Tibial nerve (tissue), 4 donors: ENCODE data around the gene DCAF4. TPM values are rescaled to one million over a fixed set of nuclear protein-coding genes. Genes with fewer than 3 reads are reported as not detected.

ENCODE experiments used
- DNase-seq, 2 donors: peaks; one replicate each; pipeline ENCODE4 v3.0.0-alpha.2; 2019; ENCODE audit warnings: low spot score in 2 of 2
- H3K27ac ChIP-seq, 4 donors: fragments of 200-600 bp; sonication (generic) in 3 of 4; one replicate each; pipeline ENCODE4 v1.5.1; 2017 to 2019; ENCODE audit warnings: mild to moderate bottlenecking in 1 of 4
- H3K27me3 ChIP-seq, 2 donors: fragments of 200-600 bp; sonication (generic) in 1 of 2; one replicate each; pipeline versions ENCODE4 v1.5.1 to v1.6.0; 2017 to 2019
- H3K36me3 ChIP-seq, 3 donors: fragments of 200-600 bp; sonication (generic); one replicate each; pipeline ENCODE4 v1.5.1; 2018 to 2019
- H3K4me1 ChIP-seq, 4 donors: fragments of 200-600 bp; sonication (generic) in 3 of 4; one replicate each; pipeline ENCODE4 v1.5.1; 2017 to 2019
- H3K4me3 ChIP-seq, 4 donors: fragments of 200-600 bp; sonication (generic) in 3 of 4; one replicate each; pipeline ENCODE4 v1.5.1; 2017 to 2019; ENCODE audit warnings: mild to moderate bottlenecking in 1 of 4, moderate library complexity in 1 of 4
- H3K9me3 ChIP-seq, 4 donors: fragments of 200-600 bp; sonication (generic) in 3 of 4; one replicate each; pipeline ENCODE4 v1.5.1; 2017 to 2019
- EP300 ChIP-seq, 2 donors: sonication (generic); formaldehyde crosslinking; IDR thresholded peaks; one replicate each; pipeline ENCODE4 v1.6.1; 2017; ENCODE audit warnings: antibody characterized with exemption in 2 of 2, mild to moderate bottlenecking in 1 of 2
- POLR2A ChIP-seq, 2 donors: fragments of 450-650 bp; IDR thresholded peaks; one replicate each; pipeline ENCODE4 v1.6.1; 2017; ENCODE audit warnings: antibody characterized with exemption in 2 of 2, mild to moderate bottlenecking in 2 of 2, moderate library complexity in 2 of 2
- WGBS, 2 donors: methylation state at CpG; one replicate each; pipeline ENCODE4 v1.1.5; 2018; 5-methylcytosine and 5-hydroxymethylcytosine counted together
- total RNA-seq, 4 donors: library from RNA; depleted of rRNA; stranded (reverse); fragments of >200 nt; gene quantifications; one replicate each; pipeline ENCODE4 v1.1.0, GENCODE V29; 2016
- TF ChIP-seq, protein P1 (sequence below), 5 experiments: fragments of 200-600 bp in 3 of 5; fragments of 450-650 bp in 2 of 5; sonication (generic) in 3 of 5; IDR thresholded peaks; one replicate each; pipeline ENCODE4 v1.5.1; 2016 to 2019; ENCODE audit warnings: antibody characterized with exemption in 5 of 5, mild to moderate bottlenecking in 3 of 5, moderate library complexity in 2 of 5

Gene DCAF4
- total RNA-seq, 4 donors from 2014 or later: 6.6 to 84.1 (median 20.2) TPM

DNA sequence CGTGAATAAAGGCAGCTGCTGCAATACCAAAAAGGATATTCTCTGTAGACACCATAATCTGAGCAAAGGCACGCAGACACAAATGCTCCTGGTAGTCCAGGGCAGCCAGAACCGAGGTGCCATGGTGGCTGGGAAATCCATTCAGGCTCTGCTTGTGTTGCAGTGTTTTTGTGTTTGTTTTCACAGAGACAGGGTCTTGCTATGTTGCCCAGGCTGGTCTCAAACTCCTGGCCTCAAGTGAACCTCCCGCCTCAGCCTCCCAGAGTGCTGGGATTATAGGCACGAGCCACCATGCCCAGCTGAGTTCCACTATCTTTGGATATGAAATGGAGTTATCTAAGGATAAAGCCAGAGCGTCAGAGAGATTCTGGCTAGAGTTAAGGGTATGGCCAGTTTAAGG lies 39.8 kb downstream of the DCAF4 start:
- no peak for DNase-seq
- Histone ChIP-seq H3K4me1 (no peaks in the 10 kb centered on the region), H3K27me3 (no peaks in the 10 kb centered on the region), H3K27ac (no peak overlapping the region), H3K36me3 (peaks cover 0 to 63% (median 0%) of the 10 kb centered on the region in 3 donors), H3K4me3 (no peak overlapping the region), H3K9me3 (no peaks in the 10 kb centered on the region)
- TF ChIP-seq, protein P1, sequence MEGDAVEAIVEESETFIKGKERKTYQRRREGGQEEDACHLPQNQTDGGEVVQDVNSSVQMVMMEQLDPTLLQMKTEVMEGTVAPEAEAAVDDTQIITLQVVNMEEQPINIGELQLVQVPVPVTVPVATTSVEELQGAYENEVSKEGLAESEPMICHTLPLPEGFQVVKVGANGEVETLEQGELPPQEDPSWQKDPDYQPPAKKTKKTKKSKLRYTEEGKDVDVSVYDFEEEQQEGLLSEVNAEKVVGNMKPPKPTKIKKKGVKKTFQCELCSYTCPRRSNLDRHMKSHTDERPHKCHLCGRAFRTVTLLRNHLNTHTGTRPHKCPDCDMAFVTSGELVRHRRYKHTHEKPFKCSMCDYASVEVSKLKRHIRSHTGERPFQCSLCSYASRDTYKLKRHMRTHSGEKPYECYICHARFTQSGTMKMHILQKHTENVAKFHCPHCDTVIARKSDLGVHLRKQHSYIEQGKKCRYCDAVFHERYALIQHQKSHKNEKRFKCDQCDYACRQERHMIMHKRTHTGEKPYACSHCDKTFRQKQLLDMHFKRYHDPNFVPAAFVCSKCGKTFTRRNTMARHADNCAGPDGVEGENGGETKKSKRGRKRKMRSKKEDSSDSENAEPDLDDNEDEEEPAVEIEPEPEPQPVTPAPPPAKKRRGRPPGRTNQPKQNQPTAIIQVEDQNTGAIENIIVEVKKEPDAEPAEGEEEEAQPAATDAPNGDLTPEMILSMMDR (IDR thresholded peaks at IDR 0.05): no peak
- TF ChIP-seq POLR2A (IDR thresholded peaks at IDR 0.05) (no peak), EP300 (IDR thresholded peaks at IDR 0.05) (no peak)
- WGBS, 2 donors: 94 to 96% methylated on average over 6 of the region's 6 CpGs

DNA sequence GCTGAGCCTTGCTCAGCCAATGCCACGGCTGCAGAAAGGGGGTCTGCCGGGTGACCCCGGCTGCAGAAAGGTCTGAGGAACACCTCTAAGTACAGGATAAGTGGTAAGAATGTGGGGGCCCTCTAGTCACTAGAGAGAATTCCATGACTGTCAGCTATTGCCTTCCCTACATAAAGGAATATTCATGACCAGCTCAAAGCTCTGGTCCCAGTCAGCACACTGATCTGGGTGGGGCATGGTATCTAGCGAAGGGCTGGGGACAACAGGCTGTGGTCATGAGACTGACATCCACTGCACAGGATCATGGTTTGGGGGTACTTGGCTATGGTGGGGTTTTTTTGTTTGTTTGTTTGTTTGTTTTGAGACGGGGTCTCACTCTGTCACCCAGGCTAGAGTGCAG lies 42.1 kb downstream of the DCAF4 start:
- H3K27ac ChIP-seq: no peak overlapping the region
- 73 to 94% methylated on average over 5 of the region's 5 CpGs for WGBS, 2 donors
- H3K4me3 ChIP-seq: no peak overlapping the region
- H3K4me1 ChIP-seq: no peaks in the 10 kb centered on the region
- no peaks in the 10 kb centered on the region for H3K27me3 ChIP-seq
- no peak for DNase-seq
- peaks cover 0 to 71% (median 0%) of the 10 kb centered on the region in 3 donors for H3K36me3 ChIP-seq
- no peaks in the 10 kb centered on the region for H3K9me3 ChIP-seq
- no peak for TF ChIP-seq POLR2A (IDR thresholded peaks at IDR 0.05)
- TF ChIP-seq, protein P1 (IDR thresholded peaks at IDR 0.05): no peak
- no peak for TF ChIP-seq EP300 (IDR thresholded peaks at IDR 0.05)

DNA sequence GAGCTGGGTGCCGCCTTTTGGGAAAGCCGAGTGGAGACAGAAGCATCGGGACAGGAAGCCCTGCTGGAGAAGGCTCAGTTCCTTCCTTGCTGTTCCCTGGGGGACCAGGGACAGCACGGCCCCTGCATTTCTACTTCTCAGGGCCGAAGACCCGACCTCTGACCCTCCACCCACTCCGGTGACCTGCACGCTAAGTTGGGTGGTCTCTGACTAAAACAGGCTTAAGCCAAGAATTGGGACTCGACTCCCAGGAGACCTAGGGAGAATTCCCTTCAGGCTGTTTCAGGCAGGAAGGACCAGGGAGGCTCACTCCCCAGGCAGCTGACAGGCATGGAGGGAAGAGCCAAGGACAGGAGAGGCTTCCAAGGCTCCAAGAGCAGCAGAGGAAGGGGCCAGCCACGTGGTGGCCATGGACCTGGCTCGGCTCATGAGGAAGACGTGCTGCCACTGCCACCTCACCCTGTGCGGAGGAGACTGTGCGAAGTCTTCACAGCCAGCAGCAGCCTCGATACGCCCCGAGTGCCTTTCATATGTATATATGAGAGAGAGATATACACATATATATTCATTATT lies 43.9 kb downstream of the DCAF4 start:
- no peak for DNase-seq
- Histone ChIP-seq H3K27me3 (no peaks in the 10 kb centered on the region), H3K9me3 (no peaks in the 10 kb centered on the region), H3K4me1 (no peaks in the 10 kb centered on the region), H3K4me3 (no peak overlapping the region), H3K36me3 (peaks cover 3 to 89% (median 12%) of the 10 kb centered on the region in 3 donors), H3K27ac (no peak overlapping the region)
- TF ChIP-seq, protein P1 (IDR thresholded peaks at IDR 0.05): no peak
- no peak for TF ChIP-seq EP300 (IDR thresholded peaks at IDR 0.05)
- TF ChIP-seq POLR2A (IDR thresholded peaks at IDR 0.05): no peak
- WGBS, 2 donors: 70 to 73% methylated on average over 17 of the region's 17 CpGs

DNA sequence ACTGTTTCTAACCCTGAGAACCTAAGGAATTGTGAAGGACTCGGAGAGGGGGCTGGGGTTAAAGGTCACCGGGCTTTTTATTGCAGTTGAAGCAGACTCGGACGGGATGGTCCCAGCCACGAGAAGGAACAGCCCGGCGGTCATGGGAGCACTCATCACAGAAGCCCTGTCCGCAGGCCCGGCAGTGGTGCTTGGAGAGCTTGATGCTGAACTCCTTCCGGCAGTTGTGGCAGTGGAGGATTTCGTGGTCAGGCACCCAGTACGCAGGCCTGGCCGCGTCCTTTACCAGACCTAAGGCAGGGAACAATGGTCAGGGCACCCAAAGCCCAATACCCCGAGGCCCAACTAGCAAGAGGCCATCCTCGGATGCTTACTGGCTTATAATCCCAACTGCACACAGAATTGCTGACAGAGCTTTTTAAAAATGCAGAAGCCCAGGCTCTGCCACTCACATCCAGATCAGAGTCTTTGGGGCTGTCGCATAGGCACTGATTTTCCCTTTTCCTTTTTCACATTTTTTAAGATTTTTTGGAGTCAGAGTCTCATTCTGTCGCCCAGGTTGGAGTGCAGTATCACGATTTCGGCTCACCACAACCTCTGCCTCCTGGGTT lies 44.7 kb downstream of the DCAF4 start:
- Histone ChIP-seq H3K27me3 (no peaks in the 10 kb centered on the region), H3K9me3 (no peaks in the 10 kb centered on the region), H3K27ac (no peak overlapping the region), H3K4me1 (no peaks in the 10 kb centered on the region), H3K4me3 (no peak overlapping the region), H3K36me3 (peaks cover 3 to 97% (median 20%) of the 10 kb centered on the region in 3 donors)
- TF ChIP-seq EP300 (IDR thresholded peaks at IDR 0.05) (no peak), POLR2A (IDR thresholded peaks at IDR 0.05) (no peak)
- TF ChIP-seq, protein P1 (IDR thresholded peaks at IDR 0.05): no peak
- no peak for DNase-seq
- 84 to 88% methylated on average over 18 to 20 of the region's 20 CpGs for WGBS, 2 donors

DNA sequence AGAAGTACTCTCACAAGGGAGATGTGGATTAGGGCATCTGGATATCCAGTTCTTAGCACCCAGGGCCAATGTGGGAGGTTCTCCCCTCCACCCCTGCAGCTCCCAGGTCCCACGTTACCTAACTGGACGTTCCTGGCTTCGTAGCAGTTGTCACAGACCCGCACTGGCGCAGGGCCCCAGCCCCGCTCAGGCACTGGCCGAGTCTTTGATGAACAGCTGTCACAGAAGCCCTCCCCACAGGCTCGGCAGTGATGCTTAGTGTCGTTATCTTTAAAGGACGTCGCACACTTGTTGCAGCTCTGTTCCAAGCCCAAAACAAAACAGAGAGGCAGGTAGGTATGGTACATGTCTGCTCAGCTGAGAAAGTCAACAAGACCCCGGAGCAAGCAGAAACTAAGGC lies 48.4 kb downstream of the DCAF4 start:
- WGBS, 2 donors: 88% methylated on average over 12 of the region's 12 CpGs
- no peaks in the 10 kb centered on the region for H3K4me1 ChIP-seq
- H3K9me3 ChIP-seq: no peaks in the 10 kb centered on the region
- H3K27ac ChIP-seq: no peak overlapping the region
- H3K4me3 ChIP-seq: no peak overlapping the region
- no peaks in the 10 kb centered on the region for H3K27me3 ChIP-seq
- no peak for DNase-seq
- H3K36me3 ChIP-seq: peaks cover 3 to 98% (median 20%) of the 10 kb centered on the region in 3 donors
- TF ChIP-seq EP300 (IDR thresholded peaks at IDR 0.05) (no peak), POLR2A (IDR thresholded peaks at IDR 0.05) (no peak)
- TF ChIP-seq, protein P1 (IDR thresholded peaks at IDR 0.05): no peak
